ENCODE measurements around the gene CERCAM. TPM values are rescaled to one million over a fixed set of nuclear protein-coding genes. Genes with fewer than 3 reads are reported as not detected.

The CERCAM gene
- polyA plus RNA-seq, 1 experiment, result 309 TPM

DNA sequence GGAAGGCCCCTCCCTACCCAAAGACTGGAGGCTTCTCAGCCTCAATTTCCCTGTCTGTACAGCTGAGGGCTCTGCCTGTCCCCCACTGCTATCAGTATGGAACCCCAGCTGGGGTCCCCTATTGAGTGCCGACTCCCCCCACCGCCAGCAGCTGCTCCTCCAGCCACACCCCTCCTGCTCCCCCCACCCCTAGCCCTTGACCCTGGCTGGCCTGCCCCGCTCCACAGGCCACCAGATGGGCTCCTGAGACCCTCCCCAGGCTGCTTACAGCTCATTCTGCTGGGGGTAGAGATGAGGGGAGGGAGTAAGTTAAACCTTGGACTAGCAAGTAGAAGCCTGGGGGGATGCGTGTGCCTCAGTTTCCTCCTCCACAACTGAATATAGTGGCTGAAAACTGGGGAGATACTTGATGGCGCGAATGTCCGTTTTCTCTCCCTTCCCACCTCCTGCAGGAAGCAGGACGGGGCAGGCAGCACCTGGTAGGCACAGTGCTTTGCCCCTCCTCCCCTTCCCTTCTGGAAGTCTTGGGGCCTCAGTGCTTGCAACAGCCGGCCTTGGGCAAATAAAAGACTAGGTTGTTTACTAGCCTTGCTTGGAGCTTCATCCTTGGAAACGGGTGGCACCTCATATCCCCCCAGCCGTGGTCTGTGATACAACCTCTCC is 30.4 kb upstream of the CERCAM start:
- POLR2A ChIA-PET, result no interaction called here
- CTCF ChIA-PET, result interaction anchor here (1.4 kb wide), 1 partner anchor 21 kb away, joined by 4 read pairs; no protein-coding TSS in a partner anchor
- H3K27me3 ChIP-seq (ENCODE audit: control insufficient read depth, insufficient read depth, low read length), result no peaks in the 10 kb centered on the region
- TF ChIP-seq, protein P1, sequence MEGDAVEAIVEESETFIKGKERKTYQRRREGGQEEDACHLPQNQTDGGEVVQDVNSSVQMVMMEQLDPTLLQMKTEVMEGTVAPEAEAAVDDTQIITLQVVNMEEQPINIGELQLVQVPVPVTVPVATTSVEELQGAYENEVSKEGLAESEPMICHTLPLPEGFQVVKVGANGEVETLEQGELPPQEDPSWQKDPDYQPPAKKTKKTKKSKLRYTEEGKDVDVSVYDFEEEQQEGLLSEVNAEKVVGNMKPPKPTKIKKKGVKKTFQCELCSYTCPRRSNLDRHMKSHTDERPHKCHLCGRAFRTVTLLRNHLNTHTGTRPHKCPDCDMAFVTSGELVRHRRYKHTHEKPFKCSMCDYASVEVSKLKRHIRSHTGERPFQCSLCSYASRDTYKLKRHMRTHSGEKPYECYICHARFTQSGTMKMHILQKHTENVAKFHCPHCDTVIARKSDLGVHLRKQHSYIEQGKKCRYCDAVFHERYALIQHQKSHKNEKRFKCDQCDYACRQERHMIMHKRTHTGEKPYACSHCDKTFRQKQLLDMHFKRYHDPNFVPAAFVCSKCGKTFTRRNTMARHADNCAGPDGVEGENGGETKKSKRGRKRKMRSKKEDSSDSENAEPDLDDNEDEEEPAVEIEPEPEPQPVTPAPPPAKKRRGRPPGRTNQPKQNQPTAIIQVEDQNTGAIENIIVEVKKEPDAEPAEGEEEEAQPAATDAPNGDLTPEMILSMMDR (IDR thresholded peaks at IDR 0.05; ENCODE audit: insufficient read depth, low read depth, low read length), result no peak
- peaks cover 27% of the 10 kb centered on the region for H3K36me3 ChIP-seq (ENCODE audit: control insufficient read depth, insufficient read depth, low read length)
- DNase-seq (ENCODE audit: low read depth), result no peak
- H3K4me3 ChIP-seq (ENCODE audit: low read depth, low read length), result no peak overlapping the region

DNA sequence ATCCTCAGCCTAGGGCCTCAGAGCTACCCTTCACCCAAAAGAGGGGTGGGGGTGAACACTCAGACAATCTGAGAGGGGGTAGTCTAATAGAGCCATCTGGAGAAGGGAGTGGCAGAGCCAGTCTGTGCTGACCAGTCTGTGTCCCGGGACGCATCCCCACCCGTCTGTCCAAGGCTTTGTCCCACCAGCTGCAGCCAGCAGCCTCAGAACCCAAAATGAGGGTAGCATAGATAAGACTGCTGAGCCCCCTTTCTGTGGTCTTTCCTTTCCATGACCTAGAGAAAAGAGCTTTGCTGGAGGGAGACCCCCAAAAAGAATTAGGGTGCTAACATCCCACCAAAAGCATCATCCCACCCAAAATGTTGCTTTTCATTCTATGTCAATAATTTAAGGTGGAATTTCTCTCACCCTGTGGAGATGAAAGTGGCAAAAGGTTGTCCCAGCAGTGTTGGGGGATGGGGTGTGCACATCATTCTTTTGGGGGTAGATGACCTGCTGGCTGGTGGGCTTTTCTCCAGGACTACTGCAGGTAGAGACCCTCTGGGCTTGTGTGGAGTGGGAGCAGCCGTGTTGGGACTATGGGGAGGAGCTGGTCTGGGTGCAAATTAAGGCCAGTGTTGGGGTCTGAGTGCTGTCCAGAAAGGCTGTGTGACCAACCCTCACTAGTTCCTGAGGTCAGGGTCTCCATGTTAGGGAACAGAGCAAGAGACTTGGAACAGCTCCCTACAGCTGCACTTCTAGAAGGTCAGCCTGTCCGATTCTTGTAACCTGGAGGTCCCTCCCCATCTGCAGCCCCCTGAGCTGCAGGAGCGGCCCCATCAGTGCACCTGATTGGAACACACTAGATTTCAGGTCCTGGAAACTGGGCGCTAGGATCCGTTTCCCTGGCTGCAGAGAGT is 29.6 kb upstream of the CERCAM start:
- TF ChIP-seq, protein P1 (IDR thresholded peaks at IDR 0.05; ENCODE audit: insufficient read depth, low read depth, low read length), result no peak
- DNase-seq (ENCODE audit: low read depth), result no peak
- Histone ChIP-seq H3K36me3 (ENCODE audit: control insufficient read depth, insufficient read depth, low read length) (peaks cover 26% of the 10 kb centered on the region), H3K4me3 (ENCODE audit: low read depth, low read length) (no peak overlapping the region), H3K27me3 (ENCODE audit: control insufficient read depth, insufficient read depth, low read length) (0 out of 2 replicates have a peak, but pooled peaks cover 1% of the 10 kb centered on the region)
- ChIA-PET CTCF (interaction anchor here (0.6 kb wide), 1 partner anchor 44 kb away, joined by 3 read pairs; no protein-coding TSS in a partner anchor), POLR2A (no interaction called here)

DNA sequence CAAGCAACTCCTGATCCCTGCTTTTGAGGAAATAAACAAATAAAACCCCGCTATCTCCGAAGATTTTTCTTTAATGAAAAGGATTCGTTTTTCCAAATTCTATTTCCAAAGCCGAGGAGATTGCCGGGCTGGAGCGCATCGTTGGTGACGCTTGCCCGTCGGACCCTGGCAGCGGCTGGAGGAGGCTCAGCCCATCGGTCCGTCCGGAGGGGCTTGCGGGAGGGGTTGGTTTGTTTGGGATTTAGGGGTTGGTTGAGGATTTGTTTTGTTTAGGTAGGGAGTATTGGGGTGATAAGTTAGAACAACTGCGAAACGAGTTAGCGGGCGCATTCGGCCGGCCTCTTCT is 28.7 kb upstream of the CERCAM start:
- TF ChIP-seq, protein P1 (IDR thresholded peaks at IDR 0.05; ENCODE audit: insufficient read depth, low read depth, low read length), result no peak
- Histone ChIP-seq H3K4me3 (ENCODE audit: low read depth, low read length) (no peak overlapping the region), H3K36me3 (ENCODE audit: control insufficient read depth, insufficient read depth, low read length) (peaks cover 22% of the 10 kb centered on the region), H3K27me3 (ENCODE audit: control insufficient read depth, insufficient read depth, low read length) (peaks cover 3% of the 10 kb centered on the region; the same call in 1 of the 2 replicates)
- CTCF ChIA-PET, result no interaction called here
- POLR2A ChIA-PET, result no interaction called here
- no peak for DNase-seq (ENCODE audit: low read depth)

DNA sequence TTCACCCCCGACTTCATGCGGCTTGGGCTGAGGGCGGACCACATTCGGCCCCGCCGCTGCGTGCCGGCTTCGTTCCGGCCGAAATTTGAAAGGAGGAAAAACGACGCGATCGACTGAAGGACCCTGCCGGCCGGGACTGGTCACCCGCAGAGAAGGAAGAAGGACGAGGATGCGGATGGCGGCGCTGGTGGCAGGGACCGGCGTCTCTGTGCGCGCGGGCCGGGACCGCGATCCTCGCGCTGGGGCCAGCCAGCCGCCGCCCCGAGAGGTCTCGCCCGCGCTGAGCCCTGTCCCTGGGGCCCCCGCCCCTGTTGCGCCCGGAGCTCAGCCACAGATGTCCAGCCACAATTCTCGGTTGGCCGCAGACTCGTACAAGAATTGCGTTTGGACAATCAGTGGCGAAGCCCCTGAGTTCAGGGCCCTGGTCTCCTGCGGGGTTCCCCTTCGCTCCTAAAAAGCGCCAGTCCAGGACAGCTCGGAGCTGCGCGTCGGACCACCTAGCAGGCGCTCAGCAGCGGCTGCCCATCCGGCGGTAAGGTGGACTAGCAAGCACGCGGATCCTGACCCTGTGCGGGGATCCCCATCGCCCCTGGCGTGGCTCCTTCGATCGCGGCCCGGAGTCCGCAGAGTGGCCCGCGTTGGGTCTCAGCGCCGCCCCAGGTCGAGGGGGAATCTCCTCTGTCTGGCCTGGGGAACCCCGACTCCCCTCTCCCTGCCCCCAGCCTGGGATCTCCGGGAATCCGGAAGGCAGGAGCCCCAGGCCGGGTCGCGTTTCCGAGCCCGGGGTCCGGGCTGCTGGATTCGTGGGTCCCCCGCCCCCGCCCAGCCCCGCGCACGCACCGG is 28.1 kb upstream of the CERCAM start:
- peaks cover 17% of the 10 kb centered on the region for H3K36me3 ChIP-seq (ENCODE audit: control insufficient read depth, insufficient read depth, low read length)
- DNase-seq (ENCODE audit: low read depth), result no peak
- peaks cover 3% of the 10 kb centered on the region; the same call in 1 of the 2 replicates for H3K27me3 ChIP-seq (ENCODE audit: control insufficient read depth, insufficient read depth, low read length)
- TF ChIP-seq, protein P1 (IDR thresholded peaks at IDR 0.05; ENCODE audit: insufficient read depth, low read depth, low read length), result no peak
- ChIA-PET POLR2A (no interaction called here), CTCF (no interaction called here)
- H3K4me3 ChIP-seq (ENCODE audit: low read depth, low read length), result no peak overlapping the region

All from BJ (cell line).